Measurements from ENCODE around the gene TRANK1.

- no peak for TF ChIP-seq POLR2AphosphoS5 (IDR thresholded peaks at IDR 0.05; ENCODE audit: low read depth)
- TF ChIP-seq, protein P1, sequence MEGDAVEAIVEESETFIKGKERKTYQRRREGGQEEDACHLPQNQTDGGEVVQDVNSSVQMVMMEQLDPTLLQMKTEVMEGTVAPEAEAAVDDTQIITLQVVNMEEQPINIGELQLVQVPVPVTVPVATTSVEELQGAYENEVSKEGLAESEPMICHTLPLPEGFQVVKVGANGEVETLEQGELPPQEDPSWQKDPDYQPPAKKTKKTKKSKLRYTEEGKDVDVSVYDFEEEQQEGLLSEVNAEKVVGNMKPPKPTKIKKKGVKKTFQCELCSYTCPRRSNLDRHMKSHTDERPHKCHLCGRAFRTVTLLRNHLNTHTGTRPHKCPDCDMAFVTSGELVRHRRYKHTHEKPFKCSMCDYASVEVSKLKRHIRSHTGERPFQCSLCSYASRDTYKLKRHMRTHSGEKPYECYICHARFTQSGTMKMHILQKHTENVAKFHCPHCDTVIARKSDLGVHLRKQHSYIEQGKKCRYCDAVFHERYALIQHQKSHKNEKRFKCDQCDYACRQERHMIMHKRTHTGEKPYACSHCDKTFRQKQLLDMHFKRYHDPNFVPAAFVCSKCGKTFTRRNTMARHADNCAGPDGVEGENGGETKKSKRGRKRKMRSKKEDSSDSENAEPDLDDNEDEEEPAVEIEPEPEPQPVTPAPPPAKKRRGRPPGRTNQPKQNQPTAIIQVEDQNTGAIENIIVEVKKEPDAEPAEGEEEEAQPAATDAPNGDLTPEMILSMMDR (IDR thresholded peaks at IDR 0.05; ENCODE audit: insufficient read depth, low read length) = no peak
These were observed 603 bp upstream of the TRANK1 start for GRCh38 chr3:36945333-36945980.
